ENCODE results near the gene ACAN.

DNA sequence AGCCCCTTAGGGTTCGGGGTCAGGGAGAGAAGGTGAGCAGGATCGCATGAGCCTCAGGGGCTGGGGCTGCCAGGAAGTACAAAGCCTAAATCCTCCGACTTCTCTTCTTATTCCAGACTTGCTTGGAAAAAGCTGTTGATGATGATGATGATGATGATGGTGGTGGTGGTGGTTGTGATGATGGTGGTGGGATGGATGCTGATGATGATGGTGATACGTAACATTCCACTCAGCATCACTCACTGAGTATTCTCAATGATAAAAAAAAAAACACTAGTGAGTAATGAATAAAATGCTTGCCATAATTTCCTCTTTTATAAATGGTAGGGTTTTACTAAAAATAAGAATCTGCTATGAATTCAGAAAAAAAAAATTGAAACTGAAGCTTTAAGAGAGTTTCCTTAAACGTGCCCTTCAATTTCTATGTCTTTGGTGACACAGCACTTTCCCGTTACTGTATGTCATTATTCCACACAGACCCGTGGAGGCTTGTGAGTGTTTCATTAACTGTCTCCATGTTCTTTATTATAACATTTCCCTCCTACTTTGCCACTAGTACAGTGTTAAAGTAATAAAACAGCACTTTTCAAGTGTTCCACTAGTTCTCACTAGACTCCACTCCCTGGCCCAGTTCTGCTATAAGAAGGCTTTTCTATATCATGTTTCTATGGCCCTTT, 5.4 kb upstream of the ACAN start:
- TF ChIP-seq, protein P1, sequence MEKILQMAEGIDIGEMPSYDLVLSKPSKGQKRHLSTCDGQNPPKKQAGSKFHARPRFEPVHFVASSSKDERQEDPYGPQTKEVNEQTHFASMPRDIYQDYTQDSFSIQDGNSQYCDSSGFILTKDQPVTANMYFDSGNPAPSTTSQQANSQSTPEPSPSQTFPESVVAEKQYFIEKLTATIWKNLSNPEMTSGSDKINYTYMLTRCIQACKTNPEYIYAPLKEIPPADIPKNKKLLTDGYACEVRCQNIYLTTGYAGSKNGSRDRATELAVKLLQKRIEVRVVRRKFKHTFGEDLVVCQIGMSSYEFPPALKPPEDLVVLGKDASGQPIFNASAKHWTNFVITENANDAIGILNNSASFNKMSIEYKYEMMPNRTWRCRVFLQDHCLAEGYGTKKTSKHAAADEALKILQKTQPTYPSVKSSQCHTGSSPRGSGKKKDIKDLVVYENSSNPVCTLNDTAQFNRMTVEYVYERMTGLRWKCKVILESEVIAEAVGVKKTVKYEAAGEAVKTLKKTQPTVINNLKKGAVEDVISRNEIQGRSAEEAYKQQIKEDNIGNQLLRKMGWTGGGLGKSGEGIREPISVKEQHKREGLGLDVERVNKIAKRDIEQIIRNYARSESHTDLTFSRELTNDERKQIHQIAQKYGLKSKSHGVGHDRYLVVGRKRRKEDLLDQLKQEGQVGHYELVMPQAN (conservative IDR thresholded peaks at IDR 0.05), result no peak
- TF ChIP-seq, protein P2, sequence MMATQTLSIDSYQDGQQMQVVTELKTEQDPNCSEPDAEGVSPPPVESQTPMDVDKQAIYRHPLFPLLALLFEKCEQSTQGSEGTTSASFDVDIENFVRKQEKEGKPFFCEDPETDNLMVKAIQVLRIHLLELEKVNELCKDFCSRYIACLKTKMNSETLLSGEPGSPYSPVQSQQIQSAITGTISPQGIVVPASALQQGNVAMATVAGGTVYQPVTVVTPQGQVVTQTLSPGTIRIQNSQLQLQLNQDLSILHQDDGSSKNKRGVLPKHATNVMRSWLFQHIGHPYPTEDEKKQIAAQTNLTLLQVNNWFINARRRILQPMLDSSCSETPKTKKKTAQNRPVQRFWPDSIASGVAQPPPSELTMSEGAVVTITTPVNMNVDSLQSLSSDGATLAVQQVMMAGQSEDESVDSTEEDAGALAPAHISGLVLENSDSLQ (IDR thresholded peaks at IDR 0.05), result no peak

Data from GM12878 (cell line).